Calu3 (cell line): ENCODE data around the gene LRBA. TPM values are rescaled to one million over a fixed set of nuclear protein-coding genes. Genes with fewer than 3 reads are reported as not detected.

ENCODE experiments used
- BruUV-seq: library from RNA; stranded (reverse); fragments of 400-500 nt; replicated peaks from 2 replicates; lab custom pipeline; 2021; lab: Mats Ljungman, UMichigan
- CTCF ChIA-PET: fragments of 300-600 bp; sonication (Branson Sonifier 250); formaldehyde crosslinking; loops from one replicate; lab custom pipeline; 2022; ENCODE audit warnings: antibody characterized with exemption; lab: Charles Lee
- DNase-seq: peaks from one replicate; pipeline ENCODE4 v3.0.0; 2022
- H3K27ac Mint-ChIP-seq: one replicate; pipeline ENCODE4 v1.8.0; 2022; ENCODE audit warnings: mixed read lengths; ENCODE audit not compliant: unreplicated experiment
- H3K27me3 Mint-ChIP-seq: one replicate; pipeline ENCODE4 v1.8.0; 2022; ENCODE audit warnings: mixed read lengths; ENCODE audit not compliant: unreplicated experiment
- H3K36me3 Mint-ChIP-seq: one replicate; pipeline ENCODE4 v1.8.0; 2022; ENCODE audit warnings: mild to moderate bottlenecking, moderate library complexity, mixed read lengths; ENCODE audit not compliant: insufficient read depth, unreplicated experiment
- H3K4me1 Mint-ChIP-seq: one replicate; pipeline ENCODE4 v1.8.0; 2022; ENCODE audit warnings: mild to moderate bottlenecking, low read depth, mixed read lengths; ENCODE audit not compliant: unreplicated experiment
- H3K4me3 Mint-ChIP-seq: one replicate; pipeline ENCODE4 v1.8.0; 2022; ENCODE audit warnings: mild to moderate bottlenecking, low read depth, moderate library complexity, mixed read lengths; ENCODE audit not compliant: unreplicated experiment
- H3K9me3 Mint-ChIP-seq: one replicate; pipeline ENCODE4 v1.8.0; 2022; ENCODE audit warnings: low read depth, mixed read lengths; ENCODE audit not compliant: unreplicated experiment
- intact Hi-C: fragments of 100-400 bp; cut with micrococcal nuclease; formaldehyde crosslinking; loops from one replicate; pipeline ENCODE4 v1.10.0; 2022; ENCODE audit not compliant: unreplicated experiment
- total RNA-seq: library from RNA; stranded (reverse); gene quantifications from 2 replicates; pipeline ENCODE4 v1.2.3, GENCODE V29; 2022
- TF ChIP-seq, protein P1 (sequence below): fragments of 200-600 bp; IDR thresholded peaks from one replicate; pipeline ENCODE4 v1.8.0; 2022; ENCODE audit warnings: antibody characterized with exemption; ENCODE audit not compliant: unreplicated experiment

Gene LRBA
- total RNA-seq, 1 experiment from 2014 or later = 49.0 TPM

DNA sequence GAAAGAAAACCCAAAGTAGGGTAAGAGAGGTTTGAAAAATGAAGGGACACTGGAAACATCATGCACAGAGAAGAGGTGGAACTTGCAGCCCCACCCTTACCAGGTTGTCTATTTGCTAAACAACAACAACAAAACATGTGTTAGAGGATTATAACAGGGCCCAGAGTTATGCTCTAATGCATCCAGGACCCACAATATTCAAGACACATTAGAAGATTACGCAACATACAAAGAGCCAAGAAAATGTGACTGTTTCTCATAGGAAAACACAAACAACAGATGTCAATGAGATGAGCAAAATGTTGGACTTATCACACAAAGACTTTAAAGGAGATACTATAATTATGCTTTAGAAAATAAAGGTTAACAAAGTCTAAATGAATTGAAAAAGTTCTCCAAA lies 128.5 kb downstream of the LRBA start:
- intact Hi-C loops = no loop called here
- DNase-seq = no peak
- Mint-ChIP-seq H3K27me3 (no peaks in the 10 kb centered on the region), H3K9me3 (no peaks in the 10 kb centered on the region), H3K27ac (no peak overlapping the region), H3K4me3 (no peak overlapping the region), H3K36me3 (no peaks in the 10 kb centered on the region), H3K4me1 (peaks cover 11% of the 10 kb centered on the region)
- no TSS peak for BruUV-seq
- CTCF ChIA-PET = no interaction called here
- TF ChIP-seq, protein P1, sequence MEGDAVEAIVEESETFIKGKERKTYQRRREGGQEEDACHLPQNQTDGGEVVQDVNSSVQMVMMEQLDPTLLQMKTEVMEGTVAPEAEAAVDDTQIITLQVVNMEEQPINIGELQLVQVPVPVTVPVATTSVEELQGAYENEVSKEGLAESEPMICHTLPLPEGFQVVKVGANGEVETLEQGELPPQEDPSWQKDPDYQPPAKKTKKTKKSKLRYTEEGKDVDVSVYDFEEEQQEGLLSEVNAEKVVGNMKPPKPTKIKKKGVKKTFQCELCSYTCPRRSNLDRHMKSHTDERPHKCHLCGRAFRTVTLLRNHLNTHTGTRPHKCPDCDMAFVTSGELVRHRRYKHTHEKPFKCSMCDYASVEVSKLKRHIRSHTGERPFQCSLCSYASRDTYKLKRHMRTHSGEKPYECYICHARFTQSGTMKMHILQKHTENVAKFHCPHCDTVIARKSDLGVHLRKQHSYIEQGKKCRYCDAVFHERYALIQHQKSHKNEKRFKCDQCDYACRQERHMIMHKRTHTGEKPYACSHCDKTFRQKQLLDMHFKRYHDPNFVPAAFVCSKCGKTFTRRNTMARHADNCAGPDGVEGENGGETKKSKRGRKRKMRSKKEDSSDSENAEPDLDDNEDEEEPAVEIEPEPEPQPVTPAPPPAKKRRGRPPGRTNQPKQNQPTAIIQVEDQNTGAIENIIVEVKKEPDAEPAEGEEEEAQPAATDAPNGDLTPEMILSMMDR = no peak

GRCh38 chr4:150884625-150885024 lies 130.5 kb downstream of the LRBA start:
- no peaks in the 10 kb centered on the region for H3K27me3 Mint-ChIP-seq
- intact Hi-C loops = no loop called here
- DNase-seq = no peak
- CTCF ChIA-PET = no interaction called here
- H3K36me3 Mint-ChIP-seq = no peaks in the 10 kb centered on the region
- TF ChIP-seq, protein P1 = no peak
- H3K4me1 Mint-ChIP-seq = peaks cover 11% of the 10 kb centered on the region
- no peaks in the 10 kb centered on the region for H3K9me3 Mint-ChIP-seq
- H3K4me3 Mint-ChIP-seq = no peak overlapping the region
- BruUV-seq = no TSS peak
- peak overlapping the region; percentile 65 for H3K27ac Mint-ChIP-seq

GRCh38 chr4:150875367-150875766 lies 139.7 kb downstream of the LRBA start:
- CTCF ChIA-PET = no interaction called here
- no peak for DNase-seq
- TF ChIP-seq, protein P1 = no peak
- intact Hi-C loops = no loop called here
- Mint-ChIP-seq H3K4me3 (no peak overlapping the region), H3K4me1 (no peaks in the 10 kb centered on the region), H3K9me3 (no peaks in the 10 kb centered on the region), H3K27me3 (no peaks in the 10 kb centered on the region), H3K36me3 (no peaks in the 10 kb centered on the region), H3K27ac (no peak overlapping the region)
- no TSS peak for BruUV-seq

- Mint-ChIP-seq H3K9me3 (no peaks in the 10 kb centered on the region), H3K4me3 (no peak overlapping the region), H3K27me3 (no peaks in the 10 kb centered on the region), H3K4me1 (no peaks in the 10 kb centered on the region), H3K36me3 (no peaks in the 10 kb centered on the region), H3K27ac (no peak overlapping the region)
- intact Hi-C loops = no loop called here
- DNase-seq = no peak
- CTCF ChIA-PET = no interaction called here
- TF ChIP-seq, protein P1 = no peak
- no TSS peak for BruUV-seq
Observed at GRCh38 chr4:150874338-150875226, 140.5 kb downstream of the LRBA start.
